ENCODE results near the gene POU2AF1.

Gene POU2AF1

GRCh38 chr11:111312076-111312475 lies 67.0 kb downstream of the POU2AF1 start:
- in situ Hi-C loops (cut with HindIII; ENCODE audit: low sequenced_read_pairs), result no loop called here
- TF ChIP-seq, protein P1, sequence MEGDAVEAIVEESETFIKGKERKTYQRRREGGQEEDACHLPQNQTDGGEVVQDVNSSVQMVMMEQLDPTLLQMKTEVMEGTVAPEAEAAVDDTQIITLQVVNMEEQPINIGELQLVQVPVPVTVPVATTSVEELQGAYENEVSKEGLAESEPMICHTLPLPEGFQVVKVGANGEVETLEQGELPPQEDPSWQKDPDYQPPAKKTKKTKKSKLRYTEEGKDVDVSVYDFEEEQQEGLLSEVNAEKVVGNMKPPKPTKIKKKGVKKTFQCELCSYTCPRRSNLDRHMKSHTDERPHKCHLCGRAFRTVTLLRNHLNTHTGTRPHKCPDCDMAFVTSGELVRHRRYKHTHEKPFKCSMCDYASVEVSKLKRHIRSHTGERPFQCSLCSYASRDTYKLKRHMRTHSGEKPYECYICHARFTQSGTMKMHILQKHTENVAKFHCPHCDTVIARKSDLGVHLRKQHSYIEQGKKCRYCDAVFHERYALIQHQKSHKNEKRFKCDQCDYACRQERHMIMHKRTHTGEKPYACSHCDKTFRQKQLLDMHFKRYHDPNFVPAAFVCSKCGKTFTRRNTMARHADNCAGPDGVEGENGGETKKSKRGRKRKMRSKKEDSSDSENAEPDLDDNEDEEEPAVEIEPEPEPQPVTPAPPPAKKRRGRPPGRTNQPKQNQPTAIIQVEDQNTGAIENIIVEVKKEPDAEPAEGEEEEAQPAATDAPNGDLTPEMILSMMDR (IDR thresholded peaks at IDR 0.05; ENCODE audit: low read depth, low read length, missing control alignments), result no peak
- DNase-seq (ENCODE audit: low read depth), result no peak
- H3K4me3 ChIP-seq (ENCODE audit: low read depth, low read length), result no peak overlapping the region

DNA sequence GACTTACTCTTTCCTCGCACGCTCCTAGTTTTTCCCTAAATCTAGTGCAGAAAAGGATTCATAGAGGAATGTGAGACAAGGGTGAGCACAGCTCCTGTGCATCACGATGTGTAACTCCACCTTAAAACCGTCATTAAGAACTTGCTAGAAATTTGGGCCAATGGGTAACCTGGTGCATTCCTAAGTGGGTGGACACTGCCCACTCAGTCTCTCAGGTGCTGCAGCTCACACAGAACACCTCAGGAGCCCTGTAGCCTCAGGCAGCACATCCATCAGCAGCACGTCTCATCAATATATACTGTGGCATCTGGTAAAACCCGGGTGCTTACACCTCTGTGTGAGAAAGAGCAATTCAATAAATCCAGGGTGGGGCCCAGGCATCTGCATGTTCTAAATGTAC lies 68.4 kb downstream of the POU2AF1 start:
- no peak overlapping the region for H3K4me3 ChIP-seq (ENCODE audit: low read depth, low read length)
- in situ Hi-C loops (cut with HindIII; ENCODE audit: low sequenced_read_pairs), result no loop called here
- no peak for DNase-seq (ENCODE audit: low read depth)
- TF ChIP-seq, protein P1 (IDR thresholded peaks at IDR 0.05; ENCODE audit: low read depth, low read length, missing control alignments), result no peak

DNA sequence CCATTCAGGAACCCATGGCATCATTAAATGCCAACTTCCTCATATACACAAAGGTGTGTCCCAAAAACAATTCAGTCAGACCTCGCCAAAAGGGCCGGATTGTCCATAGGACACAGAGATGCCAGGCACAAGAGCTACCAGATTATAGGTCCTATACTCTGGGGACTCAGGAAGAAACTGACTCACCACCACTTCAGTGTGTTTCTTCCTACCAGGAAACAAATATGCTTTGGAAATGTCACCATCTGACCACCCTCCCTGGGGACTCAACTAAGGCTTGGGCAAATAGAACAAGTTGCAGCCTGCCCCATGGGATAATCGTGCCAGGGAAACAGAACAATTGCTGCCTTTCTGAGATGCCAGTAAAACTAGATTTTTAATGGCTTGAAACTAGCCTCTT lies 69.0 kb downstream of the POU2AF1 start:
- in situ Hi-C loops (cut with HindIII; ENCODE audit: low sequenced_read_pairs), result no loop called here
- no peak for DNase-seq (ENCODE audit: low read depth)
- no peak overlapping the region for H3K4me3 ChIP-seq (ENCODE audit: low read depth, low read length)
- TF ChIP-seq, protein P1 (IDR thresholded peaks at IDR 0.05; ENCODE audit: low read depth, low read length, missing control alignments), result no peak

DNA sequence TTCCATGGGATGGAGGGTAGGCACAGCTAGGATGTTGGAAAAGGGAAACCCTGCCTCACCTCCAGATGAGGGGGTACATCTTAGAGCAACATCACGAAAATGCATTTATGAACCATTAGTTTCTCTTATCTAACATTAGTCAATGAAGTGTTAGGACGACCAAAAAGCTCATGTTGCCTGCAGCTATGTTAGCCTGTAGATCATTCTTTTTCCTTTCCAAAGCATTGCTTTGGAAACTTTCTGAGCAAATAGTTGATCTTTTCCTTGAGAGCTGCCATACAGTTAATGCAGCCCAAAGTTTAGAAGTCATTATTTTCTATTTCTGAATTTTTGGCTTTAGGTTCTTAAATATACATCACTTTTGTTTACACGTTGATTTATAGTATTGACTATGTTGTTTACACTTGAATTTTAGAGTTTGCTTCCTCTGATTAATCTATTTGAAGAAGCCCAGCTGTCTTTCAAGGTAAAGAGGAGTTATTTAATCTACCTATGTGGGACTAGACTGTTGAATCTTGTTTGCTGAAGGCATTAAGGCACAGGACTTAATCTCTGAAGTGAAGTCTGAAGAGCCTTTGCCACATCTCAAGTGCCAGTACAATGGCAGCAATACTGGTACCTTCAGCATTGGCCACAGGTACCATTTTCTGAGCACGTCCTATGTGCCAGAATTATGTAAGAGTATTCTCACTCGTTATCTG lies 69.7 kb downstream of the POU2AF1 start:
- TF ChIP-seq, protein P1 (IDR thresholded peaks at IDR 0.05; ENCODE audit: low read depth, low read length, missing control alignments), result no peak
- H3K4me3 ChIP-seq (ENCODE audit: low read depth, low read length), result no peak overlapping the region
- in situ Hi-C loops (cut with HindIII; ENCODE audit: low sequenced_read_pairs), result no loop called here
- DNase-seq (ENCODE audit: low read depth), result no peak

GRCh38 chr11:111308140-111308539 lies 70.9 kb downstream of the POU2AF1 start:
- DNase-seq (ENCODE audit: low read depth), result no peak
- TF ChIP-seq, protein P1 (IDR thresholded peaks at IDR 0.05; ENCODE audit: low read depth, low read length, missing control alignments), result no peak
- no peak overlapping the region for H3K4me3 ChIP-seq (ENCODE audit: low read depth, low read length)
- in situ Hi-C loops (cut with HindIII; ENCODE audit: low sequenced_read_pairs), result no loop called here

- in situ Hi-C loops (cut with HindIII; ENCODE audit: low sequenced_read_pairs), result no loop called here
- DNase-seq (ENCODE audit: low read depth), result no peak
- TF ChIP-seq, protein P1 (IDR thresholded peaks at IDR 0.05; ENCODE audit: low read depth, low read length, missing control alignments), result no peak
- no peak overlapping the region for H3K4me3 ChIP-seq (ENCODE audit: low read depth, low read length)
Observed at GRCh38 chr11:111307472-111308108, 71.5 kb downstream of the POU2AF1 start.

Data from astrocyte of the cerebellum (primary cell).